MCF 10A (cell line): ENCODE measurements around the gene ZBED4. TPM values are rescaled to one million over a fixed set of nuclear protein-coding genes. Genes with fewer than 3 reads are reported as not detected.
A peak's percentile ranks its signal among the peaks of the same experiment; 100 is the strongest.

Experiments
- BruUV-seq: library from RNA; stranded (reverse); fragments of 400-500 nt; replicated peaks from 2 replicates; lab custom pipeline; 2021; lab: Mats Ljungman, UMichigan
- CTCF ChIA-PET: fragments of 300-600 bp; sonication (Branson Sonifier 250); formaldehyde crosslinking; extraction: SDS; loops from one replicate; lab custom pipeline; 2021; ENCODE audit warnings: antibody characterized with exemption, inconsistent platforms; lab: Yijun Ruan, JAX
- POLR2A ChIA-PET: fragments of 300-600, 350-650 bp; sonication (Branson Sonifier 250); formaldehyde crosslinking; extraction: SDS; loops from one replicate; lab custom pipeline; 2020; ENCODE audit warnings: antibody characterized with exemption, inconsistent platforms; lab: Yijun Ruan, JAX
- DNase-seq: peaks from one replicate; pipeline ENCODE4 v3.0.0-alpha.2; 2018; ENCODE audit not compliant: unreplicated experiment
- H3K27ac Mint-ChIP-seq: one replicate; pipeline ENCODE4 v1.8.0; 2022; ENCODE audit warnings: mild to moderate bottlenecking, low read depth, mixed read lengths; ENCODE audit not compliant: unreplicated experiment
- H3K27me3 Mint-ChIP-seq: one replicate; pipeline ENCODE4 v1.8.0; 2022; ENCODE audit warnings: mixed read lengths; ENCODE audit not compliant: insufficient read depth, unreplicated experiment
- H3K36me3 Mint-ChIP-seq: one replicate; pipeline ENCODE4 v1.8.0; 2022; ENCODE audit warnings: mild to moderate bottlenecking, moderate library complexity, mixed read lengths; ENCODE audit not compliant: insufficient read depth, unreplicated experiment
- H3K4me1 Mint-ChIP-seq: one replicate; pipeline ENCODE4 v1.8.0; 2022; ENCODE audit warnings: mixed read lengths; ENCODE audit not compliant: insufficient read depth, unreplicated experiment
- H3K4me3 Mint-ChIP-seq: one replicate; pipeline ENCODE4 v1.8.0; 2022; ENCODE audit warnings: mild to moderate bottlenecking, moderate library complexity, mixed read lengths; ENCODE audit not compliant: unreplicated experiment
- H3K9me3 Mint-ChIP-seq: one replicate; pipeline ENCODE4 v1.8.0; 2022; ENCODE audit warnings: mixed read lengths; ENCODE audit not compliant: unreplicated experiment
- CTCF ChIP-seq: fragments of 200-600 bp; IDR thresholded peaks from one replicate; pipeline ENCODE4 v1.8.0; 2022; ENCODE audit warnings: antibody characterized with exemption, mild to moderate bottlenecking; ENCODE audit not compliant: unreplicated experiment
- intact Hi-C: fragments of 100-400 bp; cut with micrococcal nuclease; formaldehyde crosslinking; loops from 2 replicates; pipeline ENCODE4 v1.14.1; 2022
- total RNA-seq: library from RNA; stranded (reverse); gene quantifications from 2 replicates; pipeline ENCODE4 v1.2.3, GENCODE V29; 2022

The ZBED4 gene
- total RNA-seq, 1 experiment from 2014 or later, result 16.4 TPM

- Mint-ChIP-seq H3K36me3 (peaks cover 59% of the 10 kb centered on the region), H3K4me3 (no peak overlapping the region), H3K9me3 (no peaks in the 10 kb centered on the region), H3K27ac (no peak overlapping the region), H3K27me3 (no peaks in the 10 kb centered on the region), H3K4me1 (no peaks in the 10 kb centered on the region)
- ChIA-PET CTCF (no interaction called here), POLR2A (no interaction called here)
- DNase-seq, result no peak
- no TSS peak for BruUV-seq
- intact Hi-C loops, result no loop called here
- TF ChIP-seq CTCF, result no peak
These were observed 47.0 kb downstream of the ZBED4 start for GRCh38 chr22:49900441-49901230.

GRCh38 chr22:49901457-49901856 is 47.8 kb downstream of the ZBED4 start:
- Mint-ChIP-seq H3K27ac (no peak overlapping the region), H3K27me3 (no peaks in the 10 kb centered on the region), H3K9me3 (no peaks in the 10 kb centered on the region), H3K4me1 (no peaks in the 10 kb centered on the region), H3K36me3 (peaks cover 54% of the 10 kb centered on the region), H3K4me3 (no peak overlapping the region)
- DNase-seq, result no peak
- CTCF ChIA-PET, result no interaction called here
- no peak for TF ChIP-seq CTCF
- intact Hi-C loops, result no loop called here
- POLR2A ChIA-PET, result no interaction called here
- BruUV-seq, result no TSS peak

- no peaks in the 10 kb centered on the region for H3K4me1 Mint-ChIP-seq
- intact Hi-C loops, result no loop called here
- ChIA-PET CTCF (interaction anchor here (0.6 kb wide), 1 partner anchor 259 kb away, joined by 3 read pairs; no protein-coding TSS in a partner anchor), POLR2A (interaction anchor here (0.5 to 0.7 kb wide), 3 partner anchors 10 to 652 kb away, joined by 3 read pairs; no protein-coding TSS in a partner anchor)
- BruUV-seq, result TSS peak; percentile 34
- H3K9me3 Mint-ChIP-seq, result no peaks in the 10 kb centered on the region
- H3K36me3 Mint-ChIP-seq, result peaks cover 52% of the 10 kb centered on the region
- H3K27me3 Mint-ChIP-seq, result no peaks in the 10 kb centered on the region
- no peak overlapping the region for H3K4me3 Mint-ChIP-seq
- no peak for TF ChIP-seq CTCF
- DNase-seq, result no peak
- no peak overlapping the region for H3K27ac Mint-ChIP-seq
These were observed 49.8 kb downstream of the ZBED4 start for GRCh38 chr22:49903322-49904039.

GRCh38 chr22:49904040-49904369 is 50.4 kb downstream of the ZBED4 start:
- Mint-ChIP-seq H3K4me3 (no peak overlapping the region), H3K27me3 (no peaks in the 10 kb centered on the region), H3K27ac (no peak overlapping the region), H3K4me1 (no peaks in the 10 kb centered on the region), H3K36me3 (peaks cover 53% of the 10 kb centered on the region), H3K9me3 (no peaks in the 10 kb centered on the region)
- no peak for DNase-seq
- ChIA-PET CTCF (interaction anchor here (0.6 kb wide), 1 partner anchor 259 kb away, joined by 3 read pairs; no protein-coding TSS in a partner anchor), POLR2A (interaction anchor here (0.6 to 0.7 kb wide), 2 partner anchors 10 to 13 kb away, joined by 3 read pairs; no protein-coding TSS in a partner anchor)
- BruUV-seq, result no TSS peak
- intact Hi-C loops, result no loop called here
- TF ChIP-seq CTCF, result no peak
